ENCODE data around the gene AFTPH.

The AFTPH gene

GRCh38 chr2:64615192-64615763 is 91.2 kb downstream of the AFTPH start:
- DNase-seq = no peak

DNA sequence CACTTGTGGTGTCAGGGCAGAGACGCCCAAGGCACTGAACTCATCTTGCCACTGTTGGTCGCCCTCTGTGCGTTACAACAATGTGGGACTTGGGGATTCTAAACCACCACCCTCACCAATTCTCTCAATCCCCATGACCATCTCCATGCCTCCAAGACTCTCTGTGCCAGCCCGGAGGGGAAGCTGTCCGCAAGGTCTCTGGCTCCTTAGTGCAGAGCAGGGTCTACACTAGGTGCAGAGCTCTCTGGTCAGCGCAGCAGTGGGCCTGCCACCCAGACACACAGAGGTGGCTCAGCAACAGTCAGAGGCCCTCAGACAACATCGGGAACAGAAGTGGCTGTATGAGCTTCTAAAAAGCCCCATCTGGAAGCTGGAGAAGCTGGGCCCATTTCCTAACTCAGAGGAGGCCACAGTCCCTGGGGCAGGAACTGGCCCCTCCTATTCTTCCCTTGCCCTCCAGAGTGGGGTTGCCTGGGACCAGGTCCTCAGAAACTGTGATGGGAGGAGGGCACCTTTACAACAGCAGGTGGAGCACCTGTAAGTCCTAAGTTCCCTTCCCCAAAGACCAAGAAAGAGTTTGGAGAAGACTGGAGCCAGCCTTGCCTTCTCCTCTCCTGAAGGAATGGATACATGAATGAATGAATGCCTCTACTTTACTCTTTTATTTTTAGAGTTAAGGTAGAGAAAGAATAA is 91.9 kb downstream of the AFTPH start:
- no peak for DNase-seq

DNA sequence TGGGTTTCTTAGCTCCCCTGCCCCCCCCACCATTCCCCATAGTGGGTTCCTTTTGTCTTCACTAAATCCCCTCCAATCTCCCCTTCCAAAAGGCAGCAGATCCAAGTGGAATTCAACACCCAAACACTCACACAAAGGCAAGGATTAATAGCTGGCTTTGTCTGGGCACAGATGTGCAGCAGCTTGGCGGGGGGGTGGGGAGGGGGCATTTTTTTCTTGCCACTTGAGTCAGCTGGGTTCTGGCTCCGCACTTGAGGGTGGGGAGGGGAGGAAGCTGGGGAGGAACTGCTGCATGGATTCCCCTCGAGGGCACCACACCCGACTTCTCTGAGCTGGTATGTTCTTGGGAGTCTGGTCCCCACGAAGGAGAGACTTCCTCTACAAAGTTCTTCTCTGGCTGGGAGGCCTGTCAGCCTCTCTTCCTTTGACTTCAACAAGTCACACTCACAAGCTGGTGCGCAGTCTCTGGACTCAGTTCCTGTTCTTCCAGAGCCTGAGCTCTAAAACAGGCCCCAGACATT is 93.6 kb downstream of the AFTPH start:
- no peak for DNase-seq

GRCh38 chr2:64620661-64621060 is 96.5 kb downstream of the AFTPH start:
- no peak for DNase-seq

DNA sequence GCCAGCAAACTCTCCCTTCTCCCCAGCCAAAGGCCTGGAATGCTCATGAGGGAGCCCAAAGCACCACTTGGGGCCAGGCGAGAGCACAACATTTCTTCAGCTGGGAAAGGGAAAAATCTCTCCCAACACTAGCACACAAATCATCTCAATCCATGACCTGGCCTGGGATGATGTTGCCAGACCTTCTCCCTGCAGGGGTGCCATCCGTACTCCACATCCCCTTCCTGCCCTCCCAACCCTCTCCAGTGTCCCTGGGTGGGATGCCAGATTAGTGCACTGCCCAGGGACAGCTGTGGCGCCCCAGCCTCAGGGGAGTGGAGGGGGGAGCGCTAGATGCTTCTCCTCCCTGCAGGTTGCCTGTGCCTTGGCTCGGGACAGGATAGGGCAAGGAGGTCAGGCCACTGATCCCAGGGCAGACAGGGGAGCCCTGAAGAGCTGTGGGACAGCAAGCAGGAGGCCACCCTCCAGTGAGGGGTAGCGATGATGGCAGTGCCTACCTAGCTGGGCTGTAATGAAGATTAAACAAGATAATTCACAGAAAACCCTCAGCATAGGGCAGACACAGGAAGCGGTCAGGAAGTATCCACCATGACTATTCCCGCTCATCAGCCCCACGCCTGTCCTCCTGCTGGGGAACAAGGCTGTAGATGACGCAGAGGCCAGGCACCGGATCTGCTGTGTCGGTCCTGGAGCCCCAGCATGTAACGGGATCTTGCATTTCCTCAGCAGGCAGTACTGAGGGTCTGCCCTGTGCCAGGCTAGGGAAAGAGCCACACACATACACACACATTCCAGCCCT is 98.5 kb downstream of the AFTPH start:
- DNase-seq = peak; percentile 34

GRCh38 chr2:64623242-64623850 is 99.2 kb downstream of the AFTPH start:
- DNase-seq = no peak

GRCh38 chr2:64624108-64624610 is 100.0 kb downstream of the AFTPH start:
- DNase-seq = no peak

GRCh38 chr2:64624862-64625261 is 100.7 kb downstream of the AFTPH start:
- DNase-seq = no peak

GRCh38 chr2:64625299-64626145 is 101.4 kb downstream of the AFTPH start:
- no peak for DNase-seq

- no peak for DNase-seq
Measured at GRCh38 chr2:64626146-64626809, 102.2 kb downstream of the AFTPH start.

DNA sequence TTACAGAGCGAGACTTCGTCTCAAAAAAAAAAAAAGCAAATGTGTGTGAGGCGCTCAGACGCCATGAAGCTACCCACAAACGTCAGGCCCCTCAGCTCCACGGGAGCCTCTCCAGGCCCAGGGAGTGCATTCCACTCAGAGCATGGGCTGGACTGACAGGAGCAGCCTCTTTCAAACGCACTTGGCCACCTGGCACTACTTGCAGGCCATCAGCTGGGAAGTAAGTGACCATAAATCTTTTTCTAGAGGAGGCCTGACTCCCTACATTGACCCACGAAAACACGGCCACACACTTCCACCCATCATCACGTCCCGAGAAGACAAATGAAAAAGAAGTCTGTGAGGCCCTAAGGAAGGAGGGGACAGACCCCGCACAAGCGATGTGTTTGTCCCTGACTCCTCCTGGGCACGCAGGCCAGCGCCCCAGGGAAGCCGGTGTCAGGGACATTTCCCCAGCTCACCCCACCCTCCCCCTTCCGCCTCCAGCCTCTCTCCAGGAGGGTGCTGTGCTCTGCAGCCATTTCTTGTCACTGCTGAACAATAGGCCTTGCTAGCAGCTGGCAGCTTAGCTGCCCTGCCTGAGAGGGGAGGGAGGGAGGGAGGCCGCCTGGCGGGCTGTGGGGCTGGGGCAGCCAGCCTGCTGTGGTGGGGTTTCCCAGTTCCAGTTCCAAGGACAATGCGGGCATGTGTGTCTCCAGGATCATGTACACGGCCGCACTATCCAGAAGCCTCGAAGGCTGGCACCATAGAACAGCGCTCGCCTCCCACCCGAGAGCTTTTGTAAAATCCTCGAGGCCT is 103.0 kb downstream of the AFTPH start:
- peak; percentile 32 for DNase-seq

- no peak for DNase-seq
Measured at GRCh38 chr2:64627860-64628841, 104.0 kb downstream of the AFTPH start.

GRCh38 chr2:64629329-64629781 is 105.2 kb downstream of the AFTPH start:
- no peak for DNase-seq

GRCh38 chr2:64629875-64630274 is 105.7 kb downstream of the AFTPH start:
- no peak for DNase-seq

DNA sequence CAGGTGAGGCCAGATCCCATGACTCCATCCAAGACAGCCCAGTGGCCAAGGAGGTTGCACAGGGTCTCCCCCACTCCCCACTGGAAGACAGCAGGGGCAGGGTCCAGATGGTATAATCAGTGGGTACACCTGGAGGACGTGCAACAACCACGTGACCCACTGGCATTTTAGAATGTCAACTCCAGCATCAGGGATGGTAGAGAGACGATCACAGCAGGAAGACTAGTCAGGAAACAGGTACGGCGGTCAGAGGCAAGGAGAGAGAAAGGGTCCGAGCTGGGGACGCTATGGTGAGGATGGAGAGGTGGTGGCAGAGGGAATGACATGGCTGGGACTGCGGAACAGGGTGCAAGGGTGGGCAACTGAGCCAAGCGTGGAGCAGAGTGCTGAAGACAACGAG is 106.6 kb downstream of the AFTPH start:
- DNase-seq = no peak

DNA sequence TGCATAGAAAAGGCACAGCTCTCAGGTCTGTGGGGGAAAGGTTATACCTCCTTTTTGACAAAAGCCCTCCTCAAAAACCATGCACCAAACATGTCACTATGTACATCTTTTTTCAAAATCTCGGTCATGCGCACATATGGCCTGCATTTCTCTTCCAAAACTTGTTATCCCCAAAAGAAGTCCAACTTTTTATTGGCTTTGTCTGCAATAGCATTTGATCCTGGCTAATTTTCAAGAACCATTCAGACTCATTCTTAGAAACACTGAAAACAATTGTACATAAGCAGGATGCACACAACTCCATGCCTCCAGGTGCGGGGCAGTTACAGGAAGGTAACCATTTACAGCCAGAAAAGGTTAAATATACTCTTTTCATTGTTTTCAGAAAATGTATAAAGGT is 107.6 kb downstream of the AFTPH start:
- DNase-seq = no peak

DNA sequence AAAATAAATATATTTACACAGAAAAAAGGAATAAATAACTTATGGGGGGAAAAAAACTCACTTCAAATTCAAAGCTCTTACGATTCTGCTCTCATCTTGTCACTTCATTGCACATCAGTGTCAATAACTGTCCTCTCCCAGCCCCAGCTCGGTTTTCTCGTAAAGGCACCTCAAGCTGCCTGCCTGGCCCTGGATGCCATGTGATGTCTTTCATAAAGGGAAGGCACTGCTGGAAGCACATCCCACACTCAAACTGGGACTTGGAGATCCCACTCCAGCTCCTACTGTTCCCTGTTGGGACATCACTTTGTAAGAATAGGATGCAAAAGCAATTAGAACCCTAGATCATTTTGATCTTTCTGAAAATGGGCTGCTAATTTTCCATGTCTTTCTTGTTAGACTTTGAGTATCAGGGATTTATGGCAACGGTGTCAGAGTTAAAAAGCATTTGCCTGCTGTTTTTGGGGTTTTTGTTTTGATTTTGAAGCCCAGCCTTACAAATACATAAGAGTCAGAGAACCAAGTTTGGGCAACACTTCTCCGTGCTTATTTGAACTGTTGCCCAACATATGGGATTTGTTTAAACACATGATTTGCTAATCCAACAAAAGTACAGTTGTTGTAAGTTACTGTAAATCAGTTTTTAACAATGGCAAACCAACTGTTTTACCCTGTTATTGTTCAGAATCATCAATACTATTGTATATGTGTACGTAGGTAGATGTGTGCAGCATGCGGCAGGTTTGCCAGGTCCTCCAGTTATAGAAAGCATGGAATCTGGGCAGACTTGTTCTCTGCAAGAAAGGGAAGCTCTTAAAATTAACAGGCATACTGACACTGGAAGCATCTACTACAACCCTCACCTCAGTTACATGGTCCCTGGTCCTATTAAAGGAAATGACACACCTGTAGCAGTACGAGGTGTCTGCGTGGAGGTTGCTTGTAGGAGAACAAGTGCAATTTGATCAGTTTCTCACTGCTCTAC is 109.0 kb downstream of the AFTPH start:
- DNase-seq = peak; percentile 73
